Measurements from ENCODE around the gene AMIGO2.
"Not testable (repeated sequence)": the region's sequence is repeated elsewhere in the genome, so short reads cannot be mapped to it uniquely, and the experiment has no call there.

AMIGO2 gene

DNA sequence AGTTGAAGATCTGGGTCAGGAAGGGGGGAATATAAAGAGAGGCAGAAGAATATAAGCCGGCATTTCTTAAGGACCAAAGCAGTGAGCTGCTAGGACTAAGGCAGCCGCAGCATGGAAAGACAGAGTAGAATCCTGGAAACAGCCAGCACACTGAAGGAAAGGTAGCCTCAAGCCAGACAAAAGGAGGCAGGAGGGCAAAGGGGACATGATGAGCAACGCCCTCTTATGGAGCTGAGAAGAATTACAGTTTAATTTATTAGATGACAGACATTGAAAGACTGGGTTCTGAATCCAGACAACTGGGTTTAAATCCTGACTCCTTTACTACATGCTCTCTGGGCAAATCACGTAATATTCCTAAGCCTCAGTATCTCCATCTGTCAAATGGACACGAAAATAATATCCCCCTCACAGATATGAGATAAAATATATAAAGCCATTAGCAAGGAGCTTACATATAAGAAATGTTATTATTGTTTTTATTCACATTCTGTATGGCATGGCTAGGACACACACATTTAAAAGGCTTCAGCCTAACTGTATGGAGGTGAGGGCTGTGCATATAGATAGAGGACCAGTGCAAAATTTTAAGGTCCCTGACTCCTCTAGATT lies 8.4 kb downstream of the AMIGO2 start:
- no peak for DNase-seq

DNA sequence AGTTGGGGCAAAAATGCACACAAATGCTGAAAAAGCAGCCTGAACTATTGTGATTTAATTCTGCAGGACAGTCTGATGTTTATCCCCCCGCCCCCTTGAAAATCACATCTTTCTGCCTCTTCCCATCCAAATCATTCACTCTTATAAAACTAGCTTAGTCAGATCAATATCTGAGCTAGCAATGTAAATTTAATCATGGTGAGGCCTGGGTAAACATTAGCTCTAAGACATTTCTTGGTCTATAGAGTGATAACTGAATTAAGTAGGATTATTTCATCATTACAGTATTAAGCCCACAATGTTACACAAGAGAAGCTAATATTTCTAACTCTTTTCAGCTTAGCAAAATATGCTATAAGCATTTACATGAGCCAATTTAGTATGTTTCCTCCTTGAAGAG lies 9.4 kb downstream of the AMIGO2 start:
- DNase-seq, result no peak

DNA sequence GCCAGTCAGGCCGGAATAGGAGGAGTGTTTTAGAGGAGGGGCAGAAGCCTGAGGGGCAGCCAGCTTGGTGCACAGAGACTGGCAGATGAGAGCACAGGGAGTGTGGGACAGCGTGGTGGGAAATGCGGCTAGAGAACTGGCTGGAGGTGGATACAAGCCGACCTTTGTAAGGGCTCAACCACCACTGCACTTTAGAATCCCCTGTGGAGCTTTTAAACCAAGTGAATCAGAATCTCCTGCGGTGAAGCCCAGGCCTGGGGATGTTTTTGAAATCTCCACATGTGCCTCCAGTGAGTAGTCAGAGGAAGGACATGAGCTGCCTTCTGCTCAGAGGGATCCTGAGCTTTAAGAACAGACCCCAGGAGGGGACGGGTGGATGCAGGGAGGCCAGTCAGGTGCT lies 11.2 kb downstream of the AMIGO2 start:
- DNase-seq, result no peak

DNA sequence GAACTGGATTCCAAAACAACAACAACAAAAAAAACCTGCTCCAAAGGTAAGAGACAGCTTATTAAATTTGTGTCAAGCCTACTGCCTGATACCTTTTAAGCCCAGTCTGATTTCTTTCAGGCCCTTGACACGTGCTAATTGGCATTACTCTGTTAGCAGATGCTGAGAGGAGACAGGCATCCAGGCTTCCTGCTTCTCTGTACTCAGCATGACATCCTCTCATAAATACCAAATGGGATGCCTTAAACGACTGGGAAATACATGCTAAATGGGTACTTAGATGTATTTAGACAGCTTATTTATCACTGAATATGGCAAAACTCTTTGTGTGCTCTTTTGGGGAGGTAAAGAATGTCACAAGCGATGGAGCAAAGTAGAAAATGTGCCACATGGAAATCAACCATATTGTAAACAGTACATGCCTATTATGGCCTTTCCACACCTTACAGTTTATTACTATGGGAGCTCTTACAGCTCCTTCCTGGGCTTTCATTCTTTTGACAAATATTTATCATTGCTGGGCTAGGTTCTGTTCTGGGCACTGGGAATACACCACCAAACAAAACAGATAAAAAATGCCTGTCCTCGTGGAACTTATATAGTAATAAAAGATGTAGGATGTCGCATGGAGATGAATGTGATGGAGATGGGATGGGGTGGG lies 11.9 kb downstream of the AMIGO2 start:
- DNase-seq, result no peak

DNA sequence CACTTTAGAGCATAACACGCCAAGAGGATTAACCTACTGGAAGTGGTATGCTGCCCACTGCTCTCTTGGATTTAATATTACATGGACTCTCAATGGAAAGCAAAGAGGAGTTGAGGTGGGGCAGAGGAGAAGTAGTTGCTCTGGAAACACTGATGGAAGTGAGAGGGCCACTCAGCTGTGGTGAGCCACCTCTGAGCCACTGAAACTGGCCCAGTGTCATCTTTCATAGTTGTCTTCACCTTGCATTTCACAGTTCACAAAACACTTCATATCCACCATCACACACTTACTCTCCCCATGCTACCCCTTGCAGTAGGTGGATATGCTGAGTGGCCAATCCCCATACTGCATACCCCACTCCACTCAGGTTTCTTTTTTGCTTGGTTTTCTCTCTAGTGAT lies 12.6 kb downstream of the AMIGO2 start:
- DNase-seq, result no peak

DNA sequence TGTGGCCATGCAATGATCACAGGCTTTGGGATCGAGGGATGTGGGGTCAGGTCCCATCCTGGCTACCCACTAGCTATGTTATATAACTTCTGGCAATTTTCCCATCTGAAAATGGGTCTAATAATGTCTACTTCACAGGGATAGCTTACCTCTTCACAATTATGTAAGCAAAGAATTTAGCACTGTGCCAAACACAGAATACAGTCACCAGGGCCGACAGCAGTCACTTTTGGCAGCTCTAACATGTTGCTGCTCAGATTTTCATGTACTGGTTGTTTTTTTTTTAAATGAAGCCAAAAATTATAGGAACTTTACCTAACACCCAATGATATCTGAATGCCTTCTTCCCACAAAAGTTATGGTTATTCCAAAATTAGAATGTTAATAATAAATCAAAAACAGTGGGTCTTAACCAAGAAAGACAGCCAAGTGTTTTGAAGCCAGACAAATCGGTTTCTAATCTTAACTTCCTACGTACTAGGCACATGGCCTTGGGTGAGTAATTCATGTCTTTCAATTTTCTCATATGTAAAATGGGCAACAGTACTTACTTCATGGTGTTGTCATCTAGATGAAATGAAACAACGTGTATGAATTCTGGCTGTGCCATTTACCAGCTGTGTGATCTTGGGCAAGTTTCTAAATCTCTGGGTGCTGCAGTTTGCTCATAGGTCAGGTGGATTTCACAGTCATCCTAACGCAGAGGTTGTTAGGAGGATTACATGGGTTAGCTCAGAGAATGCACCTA lies 13.3 kb downstream of the AMIGO2 start:
- DNase-seq, result no peak

DNA sequence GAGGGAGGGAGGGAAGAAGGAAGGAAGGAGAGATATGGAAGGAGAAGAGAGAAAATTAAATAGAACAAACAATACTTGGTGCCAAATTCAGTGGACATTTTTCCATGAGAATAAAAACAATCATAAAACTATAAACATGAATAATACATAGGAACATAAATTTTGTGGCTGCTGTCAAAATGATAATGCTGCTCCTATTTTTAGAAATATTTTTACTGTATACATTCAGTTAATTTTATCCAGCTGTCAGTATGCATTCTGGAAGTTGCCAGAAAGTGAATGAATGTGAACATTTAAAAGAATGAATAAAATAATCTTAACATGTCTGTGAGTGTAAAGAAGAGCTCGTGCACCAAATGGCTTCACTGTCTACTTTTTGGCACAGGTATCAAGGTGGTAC lies 14.2 kb downstream of the AMIGO2 start:
- DNase-seq, result no peak

DNA sequence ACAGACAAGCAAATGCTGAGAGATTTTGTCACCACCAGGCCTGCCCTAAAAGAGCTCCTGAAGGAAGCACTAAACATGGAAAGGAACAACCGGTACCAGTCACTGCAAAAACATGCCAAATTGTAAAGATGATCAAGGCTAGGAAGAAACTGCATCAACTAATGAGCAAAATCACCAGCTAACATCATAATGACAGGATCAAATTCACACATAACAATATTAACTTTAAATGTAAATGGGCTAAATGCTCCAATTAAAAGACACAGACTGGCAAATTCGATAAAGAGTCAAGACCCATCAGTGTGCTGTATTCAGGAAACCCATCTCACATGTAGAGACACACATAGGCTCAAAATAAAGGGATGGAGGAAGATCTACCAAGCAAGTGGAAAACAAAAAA lies 21.1 kb downstream of the AMIGO2 start:
- not testable (repeated sequence) for DNase-seq

DNA sequence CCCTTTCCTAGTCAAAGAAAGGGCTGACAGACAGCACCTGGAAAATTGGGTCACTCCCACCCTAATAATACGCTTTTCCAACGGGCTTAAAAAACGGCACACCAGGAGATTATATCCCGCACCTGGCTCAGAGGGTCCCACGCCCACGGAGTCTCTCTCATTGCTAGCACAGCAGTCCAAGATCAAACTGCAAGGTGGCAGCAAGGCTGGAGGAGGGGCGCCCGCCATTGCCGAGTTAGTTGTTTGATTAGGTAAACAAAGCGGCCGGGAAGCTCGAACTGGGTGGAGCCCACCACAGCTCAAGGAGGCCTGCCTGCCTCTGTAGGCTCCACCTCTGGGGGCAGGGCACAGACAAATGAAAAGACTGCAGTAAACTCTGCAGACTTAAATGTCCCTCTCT lies 22.8 kb downstream of the AMIGO2 start:
- not testable (repeated sequence) for DNase-seq

DNA sequence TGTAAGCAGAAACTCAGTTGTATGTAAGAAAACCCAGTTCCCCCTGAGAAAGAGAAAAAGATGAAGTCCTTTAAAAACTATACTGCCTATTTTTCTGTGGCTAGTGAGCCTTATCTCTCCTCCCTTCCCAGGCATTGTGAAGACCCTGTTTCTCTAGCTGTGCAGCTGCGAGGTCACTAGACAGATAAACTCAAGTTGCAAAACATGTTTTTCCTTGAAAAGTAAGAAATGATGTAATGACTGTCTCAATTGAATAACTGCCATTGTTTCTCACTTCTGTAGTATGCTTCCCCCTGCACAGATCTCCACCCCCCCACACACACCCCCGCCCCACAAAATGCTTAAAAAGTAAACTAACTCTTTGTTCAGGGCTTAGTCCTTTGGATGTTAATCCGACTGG lies 23.9 kb downstream of the AMIGO2 start:
- DNase-seq, result not testable (repeated sequence)

DNA sequence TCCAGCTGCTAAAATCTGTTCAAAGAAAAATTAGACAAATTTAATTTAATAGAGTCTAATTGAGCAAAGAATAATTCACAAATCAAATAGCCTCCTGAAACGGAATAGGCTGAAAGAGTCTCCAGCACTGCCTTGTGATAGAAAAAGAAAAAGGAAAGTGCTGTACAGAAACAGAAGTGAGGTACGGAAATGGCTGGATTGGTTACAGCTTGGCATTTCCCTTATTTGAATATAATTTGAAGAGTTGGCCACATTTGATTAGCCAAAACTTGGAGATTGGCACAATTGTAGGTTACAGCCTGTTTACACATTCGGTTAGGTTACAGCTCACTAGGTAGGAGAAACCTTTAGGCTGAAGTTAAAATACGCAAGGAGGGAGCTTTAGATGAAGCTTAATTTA lies 25.1 kb downstream of the AMIGO2 start:
- no peak for DNase-seq

DNA sequence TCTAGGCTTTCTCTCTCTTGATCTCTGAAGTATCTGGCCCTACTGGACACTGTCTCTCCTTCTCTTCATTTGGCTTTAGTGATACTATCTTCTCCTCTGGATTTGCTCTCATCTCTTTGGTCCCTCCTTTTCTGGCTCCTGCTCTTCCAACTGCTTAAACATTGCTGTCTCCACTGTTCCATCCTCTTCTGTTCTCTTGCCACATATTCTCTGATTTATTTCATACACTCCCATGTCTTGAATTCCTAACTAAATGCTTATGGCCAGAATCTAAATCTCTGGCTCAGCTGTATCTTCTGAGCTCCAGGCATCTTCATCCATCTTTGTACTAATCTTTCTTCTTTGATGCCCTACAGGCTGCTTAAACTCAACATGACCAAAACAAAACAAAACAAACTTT lies 25.8 kb downstream of the AMIGO2 start:
- DNase-seq, result no peak

DNA sequence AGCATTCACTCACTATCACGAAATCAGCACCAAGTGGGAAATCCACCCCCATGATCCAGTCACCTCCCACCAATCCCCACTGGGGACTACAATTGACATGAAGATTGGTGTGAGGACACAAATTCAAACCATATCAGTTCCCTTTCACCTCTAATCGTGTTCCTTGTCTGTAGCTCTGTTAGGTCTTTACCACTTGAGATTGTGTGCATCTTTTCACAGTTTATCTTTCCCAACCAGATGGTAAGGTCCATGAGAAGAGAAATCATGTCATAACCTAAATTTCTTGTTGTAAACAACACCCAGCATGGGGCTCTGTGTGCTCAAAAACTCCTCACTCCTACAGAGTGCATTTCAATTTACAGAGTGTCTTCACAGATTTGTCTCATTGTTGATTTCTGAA lies 27.5 kb downstream of the AMIGO2 start:
- no peak for DNase-seq

DNA sequence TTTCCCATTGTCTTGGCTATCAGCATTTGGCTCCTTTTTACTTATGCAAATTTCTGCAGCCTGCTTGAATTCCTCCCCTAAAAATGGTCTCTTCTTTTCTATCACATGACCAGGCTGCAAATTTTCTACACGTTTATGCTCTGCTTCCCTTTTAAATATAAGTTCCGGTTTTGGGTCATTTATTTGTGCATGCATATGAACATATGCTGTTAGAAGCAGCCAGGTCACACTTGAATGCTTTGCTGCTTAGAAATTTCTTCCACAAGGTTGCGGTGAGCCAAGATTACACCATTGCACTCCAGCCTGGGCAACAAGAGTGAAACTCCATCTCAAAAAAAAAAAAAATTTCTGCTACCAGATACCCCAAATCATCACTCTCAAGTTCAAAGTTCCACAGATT lies 28.5 kb downstream of the AMIGO2 start:
- DNase-seq, result not testable (repeated sequence)

DNA sequence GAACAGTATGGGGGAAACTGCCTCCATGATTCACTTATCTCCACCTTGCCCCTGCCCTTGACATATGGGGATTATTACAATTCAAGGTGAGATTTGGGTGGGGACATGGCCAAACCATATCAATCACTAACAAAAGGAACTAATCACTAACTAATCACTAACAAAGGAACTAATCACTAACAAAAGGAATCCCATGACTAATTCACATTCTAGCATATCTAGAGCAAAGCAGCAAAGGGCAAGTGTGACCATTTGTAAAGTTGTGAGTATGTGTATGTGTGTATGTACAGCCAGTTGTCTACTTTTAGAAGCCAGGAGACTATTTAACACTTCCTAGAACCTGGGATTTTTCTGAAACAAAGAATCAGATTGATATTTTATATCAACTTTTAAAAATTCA lies 31.2 kb downstream of the AMIGO2 start:
- no peak for DNase-seq

DNA sequence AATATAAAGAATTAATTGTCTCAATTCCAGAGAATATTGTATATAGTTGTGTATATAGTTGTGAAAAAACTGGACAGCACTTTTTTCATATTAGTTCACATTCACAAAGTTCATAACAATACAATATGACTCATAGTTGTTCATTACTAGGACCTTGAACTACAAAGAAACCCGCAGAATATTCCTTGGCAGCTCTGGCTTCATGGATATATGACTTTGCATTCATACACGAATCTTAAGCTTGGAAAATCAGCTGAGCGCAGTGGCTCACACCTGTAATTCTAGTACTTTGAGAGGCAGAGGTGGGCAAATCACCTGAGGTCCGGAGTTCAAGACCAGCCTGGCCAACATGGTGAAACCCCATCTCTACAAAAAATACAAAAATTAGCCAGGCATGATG lies 38.4 kb downstream of the AMIGO2 start:
- no peak for DNase-seq

DNA sequence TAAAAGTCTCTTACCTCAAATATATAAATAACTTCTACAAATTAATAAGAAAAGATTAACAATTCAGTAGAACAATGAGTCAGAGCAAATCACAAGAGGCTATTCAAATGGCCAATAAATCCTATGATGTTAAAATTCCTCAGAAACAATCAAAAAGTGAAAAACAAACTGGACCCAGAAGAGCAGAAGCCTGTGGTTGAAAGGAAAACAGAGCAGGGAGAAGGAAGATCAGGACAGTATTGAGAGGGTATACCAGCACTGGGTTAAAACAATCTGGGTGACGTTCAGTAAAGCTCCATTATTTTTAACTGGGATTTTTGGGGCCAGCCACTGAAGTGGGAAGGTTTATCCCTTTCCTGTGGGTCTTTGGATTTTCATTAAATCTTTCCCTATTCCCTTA lies 40.0 kb downstream of the AMIGO2 start:
- DNase-seq, result no peak

DNA sequence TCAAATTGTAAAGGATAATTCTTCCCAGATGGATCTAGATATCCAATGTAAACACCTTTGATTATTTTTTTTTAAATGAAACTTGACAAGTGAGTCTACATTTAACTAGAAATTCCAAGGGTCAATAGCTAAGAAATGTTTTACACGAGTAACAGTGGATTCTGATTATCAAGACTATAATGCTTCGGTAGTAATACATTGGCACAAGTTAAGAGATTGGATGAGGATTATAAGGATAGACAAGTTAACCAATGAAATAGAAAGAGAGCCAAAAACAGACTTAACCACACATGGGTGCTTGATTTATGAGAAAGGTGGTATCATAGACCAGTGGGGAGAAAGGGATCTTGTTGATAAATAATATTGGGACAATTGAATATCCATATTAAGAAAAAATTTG lies 40.7 kb downstream of the AMIGO2 start:
- no peak for DNase-seq

DNA sequence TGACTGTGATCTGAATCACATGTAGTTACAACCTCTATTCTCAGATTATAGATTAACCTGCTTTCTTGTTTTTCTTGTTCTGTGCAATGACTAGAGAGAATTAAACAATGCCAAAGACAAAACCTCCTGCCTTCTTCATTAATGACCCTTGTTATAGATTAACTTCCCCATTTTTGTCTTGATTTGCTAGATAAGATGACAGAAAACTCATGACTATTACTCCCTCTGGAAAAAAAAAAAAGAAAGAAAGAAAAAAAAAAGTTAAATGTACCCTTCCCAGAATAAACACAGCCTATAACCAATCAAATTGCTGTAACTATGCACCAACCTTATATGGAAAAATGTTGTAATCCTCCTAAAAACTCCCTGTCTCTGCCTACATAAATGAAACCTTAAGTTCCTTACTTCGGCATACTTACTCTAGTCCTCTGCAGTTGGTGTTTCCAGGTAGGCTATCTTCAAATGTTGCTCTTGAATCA lies 41.5 kb downstream of the AMIGO2 start:
- no peak for DNase-seq

DNA sequence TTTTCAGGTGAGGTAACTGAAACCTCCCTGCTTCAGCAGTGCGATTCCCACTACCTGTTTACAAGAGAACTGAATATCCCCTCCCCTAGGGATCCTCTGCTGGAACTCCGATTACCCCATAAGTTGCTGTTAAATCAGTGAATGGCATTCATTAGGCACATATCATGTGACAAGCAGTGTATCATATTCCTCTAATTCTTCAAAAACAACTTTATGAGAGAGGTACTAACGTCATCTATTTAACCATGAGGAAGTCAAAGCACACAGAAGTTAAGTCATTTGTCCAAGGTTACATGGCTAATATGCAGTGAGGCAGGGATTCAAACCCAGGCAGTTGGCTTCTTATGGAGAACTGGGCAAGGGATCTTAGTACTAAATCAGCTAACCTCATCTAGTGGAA lies 44.3 kb downstream of the AMIGO2 start:
- DNase-seq, result no peak

DNA sequence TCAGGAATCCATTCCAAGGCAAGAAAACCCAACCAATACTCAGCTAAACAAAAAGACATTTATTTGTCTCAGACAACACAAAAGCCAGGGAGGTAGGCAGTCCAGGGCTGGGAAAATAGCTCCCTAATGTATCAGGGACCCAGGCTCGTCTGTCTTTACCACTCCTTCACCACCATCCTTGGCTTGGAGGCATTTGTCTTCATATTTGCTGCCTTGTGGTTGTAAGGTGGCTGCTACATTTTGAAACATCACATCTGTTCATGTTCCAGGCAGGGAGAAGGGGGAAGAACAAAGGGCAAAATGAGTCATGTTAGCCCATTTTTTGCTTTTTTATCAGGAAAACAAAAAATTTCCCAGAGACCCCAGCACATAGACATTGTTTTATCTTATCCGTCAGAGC lies 45.1 kb downstream of the AMIGO2 start:
- DNase-seq, result no peak

DNA sequence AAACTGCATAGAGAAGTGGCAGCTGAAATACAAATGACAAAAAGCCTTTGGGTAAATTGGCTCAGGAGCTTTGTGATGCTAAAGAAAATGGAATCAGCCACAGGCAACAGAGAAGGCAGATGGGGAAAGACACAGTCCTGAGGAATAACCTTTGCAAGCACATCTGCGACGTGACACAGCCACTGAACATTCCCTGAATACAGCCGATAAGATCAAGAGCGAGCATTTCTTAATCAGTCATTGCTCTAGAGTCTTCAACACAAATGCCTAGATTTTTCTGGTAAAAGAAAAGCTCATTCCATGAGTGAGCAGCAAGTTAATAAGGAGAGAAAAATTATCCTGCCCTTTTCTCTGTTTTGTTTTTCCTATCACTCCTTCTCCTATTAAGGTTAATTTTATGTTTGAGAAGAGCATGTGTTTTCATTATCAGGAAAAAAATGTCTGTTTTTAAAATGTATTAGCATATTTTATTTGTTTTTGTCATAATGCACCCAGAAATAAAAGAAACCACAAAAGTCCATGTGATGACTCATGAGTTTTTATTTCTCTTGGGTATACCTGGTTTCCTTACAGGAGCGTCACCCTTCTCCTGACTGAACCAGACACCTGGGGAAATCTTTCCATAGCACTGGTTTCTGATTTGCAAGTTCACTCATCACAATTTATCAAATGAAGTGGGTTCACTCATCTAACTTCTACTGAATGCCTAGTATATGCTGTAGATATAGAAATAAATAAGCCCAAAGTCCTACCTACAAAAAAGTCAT lies 45.8 kb downstream of the AMIGO2 start:
- DNase-seq, result no peak

DNA sequence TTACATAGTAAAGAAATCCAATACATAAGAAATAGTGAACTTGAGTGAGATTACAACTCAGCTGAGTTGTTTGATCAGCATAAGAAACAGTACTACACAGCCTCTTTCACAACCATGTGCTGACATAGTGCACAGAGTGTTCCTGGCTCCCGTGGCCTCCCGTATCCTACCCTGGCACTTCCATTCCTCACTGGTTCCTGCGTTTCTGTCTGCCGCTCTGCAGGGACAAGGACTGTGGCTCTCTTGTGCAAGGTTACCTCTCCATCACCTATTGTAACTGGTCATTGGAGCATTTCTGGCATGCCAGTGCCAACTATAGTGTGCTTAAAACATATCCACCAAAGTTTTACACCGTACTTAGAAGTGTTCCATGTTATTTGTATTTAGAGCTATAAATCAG lies 46.7 kb downstream of the AMIGO2 start:
- no peak for DNase-seq

DNA sequence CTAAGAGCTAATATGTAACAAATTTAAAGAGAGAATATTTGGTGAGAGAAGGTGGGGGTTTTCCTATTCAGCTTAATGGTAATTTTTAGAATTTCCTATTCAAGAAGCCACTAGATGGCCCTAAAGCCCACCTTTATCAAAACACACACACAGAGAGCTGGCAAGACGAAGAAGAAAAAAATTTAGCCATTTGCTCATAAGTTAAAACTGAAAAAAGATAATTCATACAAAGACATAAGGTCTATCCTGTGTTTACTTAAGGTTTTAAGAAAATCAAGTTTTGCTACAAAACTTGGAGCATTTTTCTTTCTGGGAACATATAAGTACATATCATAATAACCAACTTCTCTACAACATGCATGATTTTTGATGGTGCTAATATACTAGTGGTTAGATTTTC lies 47.1 kb downstream of the AMIGO2 start:
- DNase-seq, result no peak

Data from NCI-H524 treated with DMSO at 0.1 percent for 48 hours (cell line).